ENCODE data around the gene PRSS1. TPM values are rescaled to one million over a fixed set of nuclear protein-coding genes. Genes with fewer than 3 reads are reported as not detected.

The PRSS1 gene
- total RNA-seq, 3 donors from 2014 or later: not detected

DNA sequence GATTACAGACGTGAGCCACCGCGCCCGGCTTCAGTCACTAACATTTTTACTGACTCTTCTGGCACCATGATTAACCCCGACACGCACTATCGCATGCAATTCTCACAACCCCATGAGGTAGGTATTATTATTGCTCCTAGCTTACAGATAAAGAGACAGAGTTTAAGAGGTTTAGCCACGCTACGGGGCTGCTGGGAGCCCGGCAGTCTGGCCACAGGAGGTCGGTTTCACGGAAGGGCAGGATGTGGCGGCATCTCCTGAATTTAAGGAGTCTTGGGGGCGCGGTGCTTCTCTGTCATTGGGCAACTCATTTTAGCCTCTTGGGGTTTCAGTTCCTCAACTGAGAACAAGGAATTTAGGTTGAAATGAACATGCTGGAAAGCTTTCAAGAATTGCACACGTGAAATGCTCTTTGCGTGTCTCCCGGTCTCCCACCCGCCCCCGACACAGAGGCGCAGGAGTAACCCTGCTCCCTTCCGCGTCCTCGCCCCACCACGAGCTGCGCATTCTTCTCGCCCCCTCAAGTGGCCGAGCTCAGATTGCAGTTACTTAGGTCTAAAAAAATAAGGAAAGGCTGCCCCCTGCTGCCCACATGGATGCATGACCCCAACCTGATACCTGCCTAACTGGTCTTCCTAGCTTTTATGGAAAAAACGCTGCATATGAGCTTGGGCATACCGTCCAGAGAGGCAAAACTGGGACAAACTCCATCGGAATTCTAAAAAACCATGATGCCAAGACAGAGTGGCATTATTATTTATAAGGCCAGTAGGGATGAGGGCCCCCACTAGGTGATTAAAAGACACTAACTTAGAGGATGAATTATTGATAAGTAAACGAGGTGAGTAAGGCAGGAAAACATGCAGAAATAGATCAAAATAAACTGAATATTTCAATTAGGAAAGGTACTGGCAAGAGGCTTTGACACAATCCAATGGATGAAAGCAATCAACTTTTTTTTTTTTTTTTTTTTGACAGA lies 33.9 kb downstream of the PRSS1 start:
- Histone ChIP-seq H3K4me1 (ENCODE audit: low read depth) (no peaks in the 10 kb centered on the region), H3K36me3 (ENCODE audit: low read depth) (no peaks in the 10 kb centered on the region), H3K4me3 (no peak overlapping the region), H3K9me3 (no peaks in the 10 kb centered on the region)
- DNase-seq (peak; percentile 86 to 93 (median 88)), ATAC-seq (peak; percentile 94)
- intact Hi-C loops (cut with DNase I, micrococcal nuclease): loop anchor here (10.0 kb wide), 2 partner anchors 128 to 178 kb away; no protein-coding TSS in a partner anchor
- TF ChIP-seq, protein P1, sequence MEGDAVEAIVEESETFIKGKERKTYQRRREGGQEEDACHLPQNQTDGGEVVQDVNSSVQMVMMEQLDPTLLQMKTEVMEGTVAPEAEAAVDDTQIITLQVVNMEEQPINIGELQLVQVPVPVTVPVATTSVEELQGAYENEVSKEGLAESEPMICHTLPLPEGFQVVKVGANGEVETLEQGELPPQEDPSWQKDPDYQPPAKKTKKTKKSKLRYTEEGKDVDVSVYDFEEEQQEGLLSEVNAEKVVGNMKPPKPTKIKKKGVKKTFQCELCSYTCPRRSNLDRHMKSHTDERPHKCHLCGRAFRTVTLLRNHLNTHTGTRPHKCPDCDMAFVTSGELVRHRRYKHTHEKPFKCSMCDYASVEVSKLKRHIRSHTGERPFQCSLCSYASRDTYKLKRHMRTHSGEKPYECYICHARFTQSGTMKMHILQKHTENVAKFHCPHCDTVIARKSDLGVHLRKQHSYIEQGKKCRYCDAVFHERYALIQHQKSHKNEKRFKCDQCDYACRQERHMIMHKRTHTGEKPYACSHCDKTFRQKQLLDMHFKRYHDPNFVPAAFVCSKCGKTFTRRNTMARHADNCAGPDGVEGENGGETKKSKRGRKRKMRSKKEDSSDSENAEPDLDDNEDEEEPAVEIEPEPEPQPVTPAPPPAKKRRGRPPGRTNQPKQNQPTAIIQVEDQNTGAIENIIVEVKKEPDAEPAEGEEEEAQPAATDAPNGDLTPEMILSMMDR (IDR thresholded peaks at IDR 0.05): no peak

DNA sequence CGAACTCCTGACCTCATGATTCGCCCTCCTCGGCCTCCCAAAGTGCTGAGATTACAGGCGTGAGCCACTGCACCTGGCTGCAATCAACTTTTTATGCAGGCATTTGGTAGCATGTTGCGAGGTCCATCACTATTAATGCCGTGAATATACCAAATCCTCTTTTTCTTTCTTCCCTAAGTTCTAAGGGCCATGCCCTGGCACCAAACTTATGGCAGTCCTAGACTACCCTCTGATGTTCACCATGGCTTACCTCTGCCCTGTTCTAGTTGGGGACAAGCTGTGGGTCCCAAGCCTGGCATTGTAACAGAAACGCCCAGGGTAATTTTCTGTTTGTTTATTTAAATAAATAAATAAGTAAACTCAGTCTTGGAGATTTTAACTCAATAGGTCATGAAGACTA lies 34.8 kb downstream of the PRSS1 start:
- H3K4me3 ChIP-seq: no peak overlapping the region
- intact Hi-C loops (cut with DNase I, micrococcal nuclease): loop anchor here (10.0 kb wide), 2 partner anchors 129 to 179 kb away; no protein-coding TSS in a partner anchor
- ATAC-seq: no peak
- DNase-seq: no peak
- TF ChIP-seq, protein P1 (IDR thresholded peaks at IDR 0.05): no peak
- H3K9me3 ChIP-seq: no peaks in the 10 kb centered on the region
- H3K36me3 ChIP-seq (ENCODE audit: low read depth): no peaks in the 10 kb centered on the region
- H3K4me1 ChIP-seq (ENCODE audit: low read depth): no peaks in the 10 kb centered on the region

DNA sequence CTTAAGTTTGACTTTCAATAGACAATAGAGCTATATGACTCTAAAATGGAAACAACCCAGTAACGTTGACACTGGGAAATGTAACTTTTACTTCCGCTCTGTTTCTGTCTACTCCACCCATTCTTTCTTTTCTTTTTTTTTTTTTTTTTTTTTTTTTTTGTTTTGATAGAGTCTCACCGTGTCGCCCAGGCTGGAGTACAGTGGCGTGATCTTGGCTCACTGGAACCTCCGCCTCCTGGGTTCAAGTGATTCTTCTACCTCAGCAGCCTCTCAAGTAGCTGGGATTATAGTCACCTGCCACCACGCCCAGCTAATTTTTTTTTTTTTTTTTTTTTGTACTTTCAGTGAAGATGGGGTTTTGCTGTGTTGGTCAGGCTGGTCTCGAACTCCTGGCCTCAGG lies 35.4 kb downstream of the PRSS1 start:
- DNase-seq: no peak
- Histone ChIP-seq H3K36me3 (ENCODE audit: low read depth) (no peaks in the 10 kb centered on the region), H3K4me1 (ENCODE audit: low read depth) (no peaks in the 10 kb centered on the region), H3K9me3 (no peaks in the 10 kb centered on the region), H3K4me3 (no peak overlapping the region)
- TF ChIP-seq, protein P1 (IDR thresholded peaks at IDR 0.05): no peak
- intact Hi-C loops (cut with DNase I, micrococcal nuclease): loop anchor here (10.0 kb wide), 2 partner anchors 130 to 180 kb away; no protein-coding TSS in a partner anchor
- no peak for ATAC-seq

DNA sequence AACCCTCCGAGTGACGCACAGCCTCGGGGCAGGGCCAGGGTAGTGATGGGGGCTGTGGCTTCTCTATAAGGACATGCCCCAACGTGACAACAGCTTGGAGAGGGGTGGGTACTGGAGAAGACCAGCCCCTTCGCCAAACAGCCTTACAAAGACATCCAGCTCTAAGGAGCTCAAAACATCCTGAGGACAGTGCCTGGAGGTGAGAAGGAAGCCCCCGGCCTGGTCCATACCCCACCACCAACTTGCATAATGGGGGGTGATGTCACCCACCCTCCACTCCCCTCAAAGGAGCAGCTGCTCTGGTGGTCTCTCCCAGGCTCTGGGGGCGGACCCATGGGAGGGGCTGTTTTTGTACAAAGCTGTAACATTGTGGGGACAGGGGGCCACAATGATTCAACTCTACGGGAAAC lies 36.6 kb downstream of the PRSS1 start:
- ATAC-seq (peak; percentile 53), DNase-seq (peak; percentile 28 to 75 (median 32))
- Histone ChIP-seq H3K4me3 (no peak overlapping the region), H3K4me1 (ENCODE audit: low read depth) (no peaks in the 10 kb centered on the region), H3K9me3 (no peaks in the 10 kb centered on the region), H3K36me3 (ENCODE audit: low read depth) (no peaks in the 10 kb centered on the region)
- intact Hi-C loops (cut with DNase I, micrococcal nuclease): loop anchor here (10.0 kb wide), 2 partner anchors 131 to 181 kb away; no protein-coding TSS in a partner anchor
- TF ChIP-seq, protein P1 (IDR thresholded peaks at IDR 0.05): no peak

DNA sequence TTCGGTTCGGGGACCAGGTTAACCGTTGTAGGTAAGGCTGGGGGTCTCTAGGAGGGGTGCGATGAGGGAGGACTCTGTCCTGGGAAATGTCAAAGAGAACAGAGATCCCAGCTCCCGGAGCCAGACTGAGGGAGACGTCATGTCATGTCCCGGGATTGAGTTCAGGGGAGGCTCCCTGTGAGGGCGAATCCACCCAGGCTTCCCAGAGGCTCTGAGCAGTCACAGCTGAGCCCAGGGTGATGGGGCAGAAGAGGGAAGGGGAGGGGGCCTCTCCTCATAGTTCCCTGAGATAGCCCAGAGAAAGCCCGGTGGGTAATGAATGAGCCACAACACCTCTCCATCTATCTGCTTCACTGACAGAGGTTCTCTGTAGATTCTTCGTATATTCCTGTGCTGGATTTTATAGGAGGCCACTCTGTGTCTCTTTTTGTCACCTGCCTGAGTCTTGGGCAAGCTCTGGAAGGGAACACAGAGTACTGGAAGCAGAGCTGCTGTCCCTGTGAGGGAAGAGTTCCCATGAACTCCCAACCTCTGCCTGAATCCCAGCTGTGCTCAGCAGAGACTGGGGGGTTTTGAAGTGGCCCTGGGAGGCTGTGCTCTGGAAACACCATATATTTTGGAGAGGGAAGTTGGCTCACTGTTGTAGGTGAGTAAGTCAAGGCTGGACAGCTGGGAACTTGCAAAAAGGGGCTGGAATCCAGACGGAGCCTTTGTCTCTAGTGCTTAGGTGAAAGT lies 37.9 kb downstream of the PRSS1 start:
- no peaks in the 10 kb centered on the region for H3K4me1 ChIP-seq (ENCODE audit: low read depth)
- intact Hi-C loops (cut with DNase I, micrococcal nuclease): loop anchor here (10.0 kb wide), 2 partner anchors 132 to 182 kb away; no protein-coding TSS in a partner anchor
- ATAC-seq (no peak), DNase-seq (no peak)
- H3K9me3 ChIP-seq: no peaks in the 10 kb centered on the region
- TF ChIP-seq, protein P1 (IDR thresholded peaks at IDR 0.05): no peak
- no peaks in the 10 kb centered on the region for H3K36me3 ChIP-seq (ENCODE audit: low read depth)
- no peak overlapping the region for H3K4me3 ChIP-seq

Measured in mucosa of descending colon (tissue), 3 donors.